Muscle of leg (tissue), 11 donors: ENCODE data around the gene NOC3L. TPM values are rescaled to one million over a fixed set of nuclear protein-coding genes. Genes with fewer than 3 reads are reported as not detected.
"Not testable (repeated sequence)": the region's sequence is repeated elsewhere in the genome, so short reads cannot be mapped to it uniquely, and the experiment has no call there.

ENCODE experiments used
- DNase-seq: peaks from one replicate; pipeline ENCODE4 v3.0.0; 2013
- H3K27ac ChIP-seq: one replicate; pipeline ENCODE4 v1.5.1; 2013; ENCODE audit warnings: mild to moderate bottlenecking, low read length, control low read depth
- H3K27me3 ChIP-seq: one replicate; pipeline ENCODE4 v1.6.1; 2013; ENCODE audit warnings: low read length; ENCODE audit not compliant: control insufficient read depth, insufficient read depth
- H3K36me3 ChIP-seq: one replicate; pipeline ENCODE4 v1.6.1; 2013; ENCODE audit warnings: low read length; ENCODE audit not compliant: control insufficient read depth, insufficient read depth
- H3K4me1 ChIP-seq: one replicate; pipeline ENCODE4 v1.6.1; 2013; ENCODE audit warnings: low read length; ENCODE audit not compliant: control insufficient read depth, insufficient read depth
- H3K4me3 ChIP-seq: one replicate; pipeline ENCODE4 v1.5.1; 2013; ENCODE audit warnings: low read length, control low read depth
- H3K9me3 ChIP-seq: replicated peaks from 2 replicates; pipeline ENCODE4 v1.6.1; 2013; ENCODE audit warnings: low read depth, low read length; ENCODE audit not compliant: control insufficient read depth
- WGBS: methylation state at CpG from one replicate; pipeline ENCODE4 v1.1.5; 2013; ENCODE audit warnings: missing lambda C conversion rate; ENCODE audit not compliant: insufficient coverage; 5-methylcytosine and 5-hydroxymethylcytosine counted together
- polyA plus RNA-seq, 8 donors: library from polyadenylated mRNA; unstranded; fragments of 120-200 nt; gene quantifications; one replicate each; pipeline versions ENCODE4 v1.2.1 to v1.2.3, GENCODE V29; 2013; ENCODE audit warnings: inconsistent platforms in 1 of 8, low replicate concordance in 1 of 8; ENCODE audit not compliant: insufficient read length in 8 of 8, insufficient read depth in 1 of 8
- total RNA-seq: library from RNA; stranded (reverse); fragments of 120-200 nt; gene quantifications from one replicate; pipeline ENCODE4 v1.2.4, GENCODE V29; 2013

NOC3L gene
- total and polyA plus RNA-seq, 9 donors: 11.9 to 20.6 (median 14.1) TPM

- peak within 1 kb of the TSS; percentile 97 for H3K4me3 ChIP-seq
- DNase-seq: peak; percentile 99
- H3K27me3 ChIP-seq: peaks cover 6% of the 10 kb centered on the region
- no peaks in the 10 kb centered on the region for H3K36me3 ChIP-seq
- WGBS: under 1% methylated on average over 55 of the region's 56 CpGs
- peaks cover 4% of the 10 kb centered on the region for H3K4me1 ChIP-seq
- no peaks in the 10 kb centered on the region for H3K9me3 ChIP-seq
- peak within 1 kb of the TSS; percentile 97 for H3K27ac ChIP-seq
Observed at GRCh38 chr10:94402204-94402842, 39.6 kb upstream of the NOC3L start, which contains the start of gene TBC1D12. Gene TBC1D12 (plus strand): TSS chr10:94402541. CDS start chr10:94402614, 73 bp downstream.

GRCh38 chr10:94398762-94399161, 36.0 kb upstream of the NOC3L start:
- no peaks in the 10 kb centered on the region for H3K4me1 ChIP-seq
- 90% methylated on average over 4 of the region's 6 CpGs for WGBS
- no peak overlapping the region for H3K4me3 ChIP-seq
- no peaks in the 10 kb centered on the region for H3K9me3 ChIP-seq
- no peaks in the 10 kb centered on the region for H3K36me3 ChIP-seq
- H3K27ac ChIP-seq: no peak overlapping the region
- H3K27me3 ChIP-seq: peaks cover 8% of the 10 kb centered on the region
- no peak for DNase-seq

GRCh38 chr10:94397549-94398370, 35.0 kb upstream of the NOC3L start:
- no peaks in the 10 kb centered on the region for H3K4me1 ChIP-seq
- 69% methylated on average over 6 of the region's 12 CpGs for WGBS
- no peaks in the 10 kb centered on the region for H3K36me3 ChIP-seq
- H3K4me3 ChIP-seq: no peak overlapping the region
- H3K27me3 ChIP-seq: peaks cover 8% of the 10 kb centered on the region
- H3K9me3 ChIP-seq: no peaks in the 10 kb centered on the region
- DNase-seq: no peak
- H3K27ac ChIP-seq: no peak overlapping the region

GRCh38 chr10:94392117-94392516, 29.4 kb upstream of the NOC3L start:
- not testable (repeated sequence) for H3K4me3 ChIP-seq, H3K36me3 ChIP-seq, DNase-seq, H3K27me3 ChIP-seq, H3K27ac ChIP-seq, H3K4me1 ChIP-seq, H3K9me3 ChIP-seq
- WGBS: no CpG with 5 or more reads among the region's 9 CpGs

GRCh38 chr10:94385733-94386132, 23.0 kb upstream of the NOC3L start:
- H3K9me3 ChIP-seq, H3K27ac ChIP-seq, H3K4me1 ChIP-seq, H3K4me3 ChIP-seq, H3K36me3 ChIP-seq, H3K27me3 ChIP-seq, DNase-seq: not testable (repeated sequence)
- 100% methylated on average over 1 of the region's 3 CpGs for WGBS

GRCh38 chr10:94383530-94383929, 20.8 kb upstream of the NOC3L start:
- H3K4me1 ChIP-seq: no peaks in the 10 kb centered on the region
- no peaks in the 10 kb centered on the region for H3K36me3 ChIP-seq
- no peak overlapping the region for H3K27ac ChIP-seq
- no peak for DNase-seq
- no peaks in the 10 kb centered on the region for H3K27me3 ChIP-seq
- no peak overlapping the region for H3K4me3 ChIP-seq
- WGBS: no CpG with 5 or more reads among the region's 2 CpGs
- no peaks in the 10 kb centered on the region for H3K9me3 ChIP-seq

- Histone ChIP-seq H3K9me3 (no peaks in the 10 kb centered on the region), H3K27me3 (no peaks in the 10 kb centered on the region), H3K4me3 (no peak overlapping the region), H3K36me3 (no peaks in the 10 kb centered on the region), H3K4me1 (no peaks in the 10 kb centered on the region), H3K27ac (no peak overlapping the region)
- DNase-seq: no peak
- WGBS: no CpG with 5 or more reads among the region's 2 CpGs
Observed at GRCh38 chr10:94376865-94377264, 14.1 kb upstream of the NOC3L start.

- H3K27me3 ChIP-seq: peaks cover 2% of the 10 kb centered on the region
- no peak overlapping the region for H3K4me3 ChIP-seq
- no peak overlapping the region for H3K27ac ChIP-seq
- DNase-seq: no peak
- H3K9me3 ChIP-seq: no peaks in the 10 kb centered on the region
- H3K4me1 ChIP-seq: no peaks in the 10 kb centered on the region
- H3K36me3 ChIP-seq: no peaks in the 10 kb centered on the region
- no CpG with 5 or more reads among the region's 1 CpG for WGBS
Observed at GRCh38 chr10:94375374-94375773, 12.6 kb upstream of the NOC3L start.

GRCh38 chr10:94370501-94370900, 7.8 kb upstream of the NOC3L start:
- Histone ChIP-seq H3K27ac (no peak overlapping the region), H3K4me3 (no peak overlapping the region), H3K4me1 (no peaks in the 10 kb centered on the region), H3K36me3 (no peaks in the 10 kb centered on the region), H3K9me3 (no peaks in the 10 kb centered on the region), H3K27me3 (peaks cover 2% of the 10 kb centered on the region)
- no CpG with 5 or more reads among the region's 2 CpGs for WGBS
- no peak for DNase-seq

- Histone ChIP-seq H3K36me3 (no peaks in the 10 kb centered on the region), H3K4me3 (no peak overlapping the region), H3K9me3 (no peaks in the 10 kb centered on the region), H3K27me3 (peaks cover 6% of the 10 kb centered on the region), H3K4me1 (no peaks in the 10 kb centered on the region), H3K27ac (no peak overlapping the region)
- WGBS: no CpG with 5 or more reads among the region's 3 CpGs
- DNase-seq: no peak
Observed at GRCh38 chr10:94366382-94366781, 3.6 kb upstream of the NOC3L start.
